K562 (cell line): ENCODE measurements around the gene BBC3. TPM values are rescaled to one million over a fixed set of nuclear protein-coding genes. Genes with fewer than 3 reads are reported as not detected.

Source experiments
- CXXC5 ChIP-seq: fragments of 250-450 bp; sonication (Bioruptor Pico); IDR thresholded peaks from 2 replicates; pipeline ENCODE4 v1.8.0; 2022; ENCODE audit warnings: inconsistent platforms, mild to moderate bottlenecking, moderate library complexity
- MAFF ChIP-seq: IDR thresholded peaks from 2 replicates; pipeline ENCODE4 v1.6.1; 2012; ENCODE audit warnings: low read length, improper control_type of control experiment
- MEIS2 ChIP-seq: fragments of 450-650 bp; IDR thresholded peaks from 2 replicates; pipeline ENCODE4 v1.6.1; 2014; ENCODE audit warnings: mild to moderate bottlenecking; ENCODE audit not compliant: partially characterized antibody
- MLX ChIP-seq, 2 experiments: fragments of 450-650 bp in 1 of 2; sonication (generic) in 1 of 2; formaldehyde crosslinking; conservative IDR thresholded peaks; 2 replicates each; pipeline versions ENCODE4 v1.4.0 to v1.8.1; 2020 to 2022; ENCODE audit warnings: mild to moderate bottlenecking in 1 of 2, missing genetic modification reagents in 1 of 2
- MYBL2 ChIP-seq, 2 experiments: fragments of 450-650 bp in 1 of 2; sonication (generic) in 1 of 2; formaldehyde crosslinking in 1 of 2; IDR thresholded peaks; 2 replicates each; pipeline versions ENCODE4 v1.6.1 to v1.8.1; 2017 to 2022; ENCODE audit warnings: borderline replicate concordance in 1 of 2, inconsistent platforms in 1 of 2, low read depth in 1 of 2, mild to moderate bottlenecking in 1 of 2, missing genetic modification reagents in 1 of 2, moderate library complexity in 1 of 2
- MYC ChIP-seq, 2 experiments: fragments of 250-450 bp in 1 of 2; sonication (Bioruptor Pico) in 1 of 2; IDR thresholded peaks; 2 replicates each; pipeline versions ENCODE4 v1.5.1 to v1.6.1; 2012 to 2021; ENCODE audit warnings: low read depth in 2 of 2, borderline replicate concordance in 1 of 2, improper control_type of control experiment in 1 of 2, low read length in 1 of 2, mild to moderate bottlenecking in 1 of 2, moderate library complexity in 1 of 2
- SMC3 ChIP-seq: conservative IDR thresholded peaks from 2 replicates; pipeline ENCODE4 v1.6.1; 2011; ENCODE audit warnings: low read depth, low read length, improper control_type of control experiment; ENCODE audit not compliant: insufficient read depth
- TAF1 ChIP-seq: IDR thresholded peaks from 2 replicates; pipeline ENCODE4 v1.6.1; 2011; ENCODE audit warnings: mild to moderate bottlenecking, low read length, moderate library complexity; ENCODE audit not compliant: insufficient read depth, control insufficient read depth, severe bottlenecking; ENCODE audit errors: extremely low read depth
- TARDBP ChIP-seq: fragments of 450-650 bp; IDR thresholded peaks from 2 replicates; pipeline ENCODE4 v1.6.1; 2016
- ZFP36 ChIP-seq: fragments of 150-350 bp; IDR thresholded peaks from 2 replicates; pipeline ENCODE4 v1.6.1; 2018; ENCODE audit warnings: low read length, low read depth; ENCODE audit not compliant: partially characterized antibody
- ZNF407 ChIP-seq: fragments of 450-650 bp; IDR thresholded peaks from 2 replicates; pipeline ENCODE4 v1.6.1; 2016; ENCODE audit warnings: low read depth
- polyA plus RNA-seq, 8 experiments: library from polyadenylated mRNA; depleted of rRNA in 4 of 8; stranded (reverse) in 5 of 8; unstranded in 3 of 8; fragments of >200 nt; fragmentation: Nextera tagmentation in 2 of 8; fragmentation: Illumina TruSeq in 1 of 8; extraction: Ambion mirVana in 2 of 8; extraction: Trizol in 1 of 8; gene quantifications; 2 replicates each; pipeline versions ENCODE4 v1.2.1 to v1.2.3, GENCODE V29; 2011 to 2014; ENCODE audit warnings: inconsistent platforms in 1 of 8, missing spikeins in 1 of 8
- total RNA-seq, 7 experiments: library from RNA; depleted of rRNA in 6 of 7; stranded (reverse); fragments of >200 nt in 6 of 7; fragmentation: Illumina TruSeq in 2 of 7; extraction: Trizol in 2 of 7; gene quantifications; 2 replicates each; pipeline versions ENCODE4 v1.2.1 to v1.2.3, GENCODE V29; 2011 to 2021; ENCODE audit warnings: low replicate concordance in 1 of 7
- TF ChIP-seq, protein P1 (sequence below): fragments of 450-650 bp; IDR thresholded peaks from 2 replicates; pipeline ENCODE4 v1.6.1; 2016; ENCODE audit warnings: mild to moderate bottlenecking

The BBC3 gene
- total and polyA plus RNA-seq, 9 of the 15 experiments (the other 6 are each of a cell fraction or from before 2014, with no cell fraction given): 0.15 to 30.7 (median 4.8) TPM

DNA sequence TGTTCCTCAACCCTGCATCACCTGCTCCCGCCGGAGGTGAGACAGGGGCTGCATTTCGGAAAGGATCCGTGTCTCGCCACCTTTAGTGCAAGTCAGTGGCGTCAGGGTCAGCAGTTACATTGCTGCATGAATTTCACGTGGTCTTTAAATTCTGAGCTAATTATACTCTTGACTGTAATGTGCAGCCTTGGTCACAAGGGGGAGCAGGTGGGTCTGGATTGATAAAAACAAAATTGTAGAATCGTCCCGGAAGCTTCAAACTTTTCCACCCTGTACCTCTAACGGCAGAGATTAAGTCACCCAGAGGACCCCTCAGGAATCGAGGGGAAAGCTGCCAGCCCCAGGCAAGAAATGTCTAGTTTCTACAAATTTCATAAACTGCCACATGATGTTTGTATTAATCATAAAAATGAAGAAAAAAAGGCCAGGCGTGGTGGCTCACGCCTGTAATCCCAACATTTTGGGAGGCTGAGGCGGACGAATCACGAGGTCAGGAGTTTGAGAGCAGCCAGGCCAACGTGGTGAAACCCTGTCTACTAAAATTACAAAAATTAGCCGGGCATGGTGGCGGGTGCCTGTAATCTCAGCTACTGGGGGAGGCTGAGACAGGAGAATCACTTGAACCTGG is 20.2 kb downstream of the BBC3 start (continued):
- TF ChIP-seq, protein P1, sequence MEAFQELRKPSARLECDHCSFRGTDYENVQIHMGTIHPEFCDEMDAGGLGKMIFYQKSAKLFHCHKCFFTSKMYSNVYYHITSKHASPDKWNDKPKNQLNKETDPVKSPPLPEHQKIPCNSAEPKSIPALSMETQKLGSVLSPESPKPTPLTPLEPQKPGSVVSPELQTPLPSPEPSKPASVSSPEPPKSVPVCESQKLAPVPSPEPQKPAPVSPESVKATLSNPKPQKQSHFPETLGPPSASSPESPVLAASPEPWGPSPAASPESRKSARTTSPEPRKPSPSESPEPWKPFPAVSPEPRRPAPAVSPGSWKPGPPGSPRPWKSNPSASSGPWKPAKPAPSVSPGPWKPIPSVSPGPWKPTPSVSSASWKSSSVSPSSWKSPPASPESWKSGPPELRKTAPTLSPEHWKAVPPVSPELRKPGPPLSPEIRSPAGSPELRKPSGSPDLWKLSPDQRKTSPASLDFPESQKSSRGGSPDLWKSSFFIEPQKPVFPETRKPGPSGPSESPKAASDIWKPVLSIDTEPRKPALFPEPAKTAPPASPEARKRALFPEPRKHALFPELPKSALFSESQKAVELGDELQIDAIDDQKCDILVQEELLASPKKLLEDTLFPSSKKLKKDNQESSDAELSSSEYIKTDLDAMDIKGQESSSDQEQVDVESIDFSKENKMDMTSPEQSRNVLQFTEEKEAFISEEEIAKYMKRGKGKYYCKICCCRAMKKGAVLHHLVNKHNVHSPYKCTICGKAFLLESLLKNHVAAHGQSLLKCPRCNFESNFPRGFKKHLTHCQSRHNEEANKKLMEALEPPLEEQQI: no peak
- TF ChIP-seq ZNF407: no peak
- no peak for TF ChIP-seq MEIS2
- TF ChIP-seq MYC (IDR thresholded peaks at IDR 0.05; ENCODE audit: low read depth, low read length): peak; percentile 87
- TF ChIP-seq MYC (CRISPR knock-in tag; IDR thresholded peaks at IDR 0.05; ENCODE audit: borderline replicate concordance, low read depth): no peak
- peak; percentile 83 for TF ChIP-seq SMC3
- peak; percentile 80 for TF ChIP-seq TARDBP
- peak; percentile 66 for TF ChIP-seq CXXC5 (CRISPR knock-in tag)
- TF ChIP-seq ZFP36: no peak
- no peak for TF ChIP-seq MAFF
- no peak for TF ChIP-seq MLX (CRISPR knock-in tag; conservative IDR thresholded peaks at IDR 0.05)
- no peak for TF ChIP-seq TAF1
- TF ChIP-seq MYBL2 (IDR thresholded peaks at IDR 0.05; ENCODE audit: low read depth): no peak
- TF ChIP-seq MYBL2 (CRISPR knock-in tag; IDR thresholded peaks at IDR 0.05; ENCODE audit: borderline replicate concordance): no peak
